Measurements from ENCODE around the gene KRT81.
A peak's percentile ranks its signal among the peaks of the same experiment; 100 is the strongest.
"Not testable (repeated sequence)": the region's sequence is repeated elsewhere in the genome, so short reads cannot be mapped to it uniquely, and the experiment has no call there.

The KRT81 gene

GRCh38 chr12:52317468-52318052 is 26.2 kb upstream of the KRT81 start:
- no peak for DNase-seq

GRCh38 chr12:52316701-52317100 is 25.4 kb upstream of the KRT81 start:
- ATAC-seq = no peak
- no peak for DNase-seq

More at GRCh38 chr12:52317468-52318052, 26.2 kb upstream of the KRT81 start:
- ATAC-seq = no peak

- DNase-seq = no peak
- no peak for ATAC-seq
Measured at GRCh38 chr12:52316290-52316689, 25.0 kb upstream of the KRT81 start.

- ATAC-seq = peak; percentile 50
Measured at GRCh38 chr12:52315721-52316120, 24.4 kb upstream of the KRT81 start.

GRCh38 chr12:52314511-52314910 is 23.2 kb upstream of the KRT81 start:
- DNase-seq (no peak), ATAC-seq (no peak)

More at GRCh38 chr12:52315721-52316120, 24.4 kb upstream of the KRT81 start:
- peak; percentile 45 for DNase-seq

- DNase-seq (no peak), ATAC-seq (no peak)
Measured at GRCh38 chr12:52313926-52314325, 22.6 kb upstream of the KRT81 start.

GRCh38 chr12:52313461-52313860 is 22.1 kb upstream of the KRT81 start:
- ATAC-seq (no peak), DNase-seq (no peak)

- DNase-seq (no peak), ATAC-seq (no peak)
Measured at GRCh38 chr12:52312086-52312485, 20.8 kb upstream of the KRT81 start.

- no peak for DNase-seq
Measured at GRCh38 chr12:52311285-52311648, 19.9 kb upstream of the KRT81 start.

GRCh38 chr12:52310622-52311284 is 19.4 kb upstream of the KRT81 start:
- no peak for ATAC-seq
- DNase-seq = no peak

More at GRCh38 chr12:52311285-52311648, 19.9 kb upstream of the KRT81 start:
- ATAC-seq = no peak

GRCh38 chr12:52308806-52309425 is 17.6 kb upstream of the KRT81 start:
- ATAC-seq (no peak), DNase-seq (no peak)

GRCh38 chr12:52307836-52308805 is 16.8 kb upstream of the KRT81 start:
- ATAC-seq = peak; percentile 82
- peak; percentile 65 for DNase-seq

- ATAC-seq (no peak), DNase-seq (no peak)
Measured at GRCh38 chr12:52306731-52307130, 15.4 kb upstream of the KRT81 start.

GRCh38 chr12:52305921-52306705 is 14.8 kb upstream of the KRT81 start:
- no peak for ATAC-seq
- no peak for DNase-seq

GRCh38 chr12:52304941-52305411 is 13.6 kb upstream of the KRT81 start:
- peak; percentile 24 for DNase-seq
- peak; percentile 45 for ATAC-seq

- ATAC-seq, DNase-seq: not testable (repeated sequence)
Measured at GRCh38 chr12:52302242-52302914, 11.0 kb upstream of the KRT81 start.

- DNase-seq, ATAC-seq: not testable (repeated sequence)
Measured at GRCh38 chr12:52301721-52302120, 10.4 kb upstream of the KRT81 start.

GRCh38 chr12:52300796-52301691 is 9.7 kb upstream of the KRT81 start:
- DNase-seq (no peak), ATAC-seq (no peak)

- DNase-seq = no peak
- no peak for ATAC-seq
Measured at GRCh38 chr12:52298677-52299190, 7.4 kb upstream of the KRT81 start.
